ENCODE measurements around the gene CETP. TPM values are rescaled to one million over a fixed set of nuclear protein-coding genes. Genes with fewer than 3 reads are reported as not detected.

Gene CETP
- total and polyA plus RNA-seq, 9 of the 15 experiments (the other 6 are each of a cell fraction or from before 2014, with no cell fraction given) = 0.07 to 0.11 TPM; not detected in 7

DNA sequence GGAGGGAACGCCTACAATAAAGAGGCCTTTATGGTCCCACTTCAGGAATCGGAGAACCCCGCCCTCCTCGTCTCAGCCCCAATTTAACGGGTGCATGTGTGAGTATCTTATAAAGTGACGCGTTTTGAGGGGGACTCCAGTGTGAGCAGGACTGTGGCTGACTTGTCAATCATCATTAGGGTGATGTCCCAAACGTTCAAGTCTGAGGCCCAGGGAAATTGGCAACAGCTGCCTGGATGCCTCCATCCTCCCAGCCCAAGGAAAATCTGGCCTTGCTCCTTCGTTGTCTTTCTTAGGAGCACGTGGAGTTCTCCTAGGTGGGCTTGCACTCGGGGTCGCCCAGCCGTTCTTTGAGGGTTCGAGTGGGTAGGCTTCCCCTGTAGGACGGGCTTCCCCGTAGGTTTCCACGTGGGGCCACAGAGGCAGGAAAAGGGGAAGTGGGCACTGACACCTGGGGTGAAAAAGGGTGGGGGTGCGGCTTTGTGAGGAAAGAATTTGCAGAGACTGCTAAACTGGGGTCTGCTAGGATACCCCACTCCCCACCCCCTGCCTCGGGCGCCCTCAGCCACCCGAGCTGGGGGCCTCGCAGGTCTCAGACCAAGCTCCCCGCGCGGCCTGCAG, 30.4 kb upstream of the CETP start (continued):
- TF ChIP-seq SIN3A (IDR thresholded peaks at IDR 0.05; ENCODE audit: borderline replicate concordance in 2 of 2, control insufficient read depth in 1 of 2, low read depth in 2 of 2, low read length in 2 of 2) = no peak
- TF ChIP-seq ZNF41 (CRISPR knock-in tag; conservative IDR thresholded peaks at IDR 0.05) = peak; percentile 47; the same call in 1 of the 2 replicates
- no peak for TF ChIP-seq ZNF77 (CRISPR knock-in tag; IDR thresholded peaks at IDR 0.05)
- no peak for TF ChIP-seq KLF10 (CRISPR knock-in tag; IDR thresholded peaks at IDR 0.05)
- peak; percentile 35; the same call in 1 of the 2 replicates for TF ChIP-seq ZNF449 (CRISPR knock-in tag; IDR thresholded peaks at IDR 0.05)
- TF ChIP-seq SRF (CRISPR knock-in tag; IDR thresholded peaks at IDR 0.05) = no peak
- no peak for TF ChIP-seq ZNF696 (CRISPR knock-in tag; conservative IDR thresholded peaks at IDR 0.05)
- TF ChIP-seq ZNF586 (CRISPR knock-in tag; conservative IDR thresholded peaks at IDR 0.05) = no peak
- 0 out of 2 replicates have a peak, but pooled peaks have one; percentile 63 for TF ChIP-seq ESRRB (CRISPR knock-in tag; IDR thresholded peaks at IDR 0.05; ENCODE audit: borderline replicate concordance)
- TF ChIP-seq RREB1 (CRISPR knock-in tag; IDR thresholded peaks at IDR 0.05) = no peak

Measured in K562 (cell line).